LNCaP clone FGC (cell line): ENCODE results near the gene PLA2R1.

ENCODE experiments used
- DNase-seq: peaks from one replicate; pipeline ENCODE4 v3.0.0-alpha.2; 2011; ENCODE audit warnings: low read depth
- H3K4me3 ChIP-seq: 2 replicates; pipeline ENCODE4 v1.5.1; 2011; ENCODE audit warnings: mild to moderate bottlenecking, low read depth, low read length, control low read depth
- CTCF ChIP-seq: IDR thresholded peaks from 2 replicates; pipeline ENCODE4 v1.5.1; 2012; ENCODE audit warnings: mild to moderate bottlenecking; ENCODE audit not compliant: control insufficient read depth, insufficient read depth; ENCODE audit errors: extremely low read depth

PLA2R1 gene

GRCh38 chr2:160077912-160078810, 15.7 kb upstream of the PLA2R1 start:
- DNase-seq: peak; percentile 2
- no peak overlapping the region for H3K4me3 ChIP-seq
- TF ChIP-seq CTCF: no peak

GRCh38 chr2:160076914-160077313, 14.5 kb upstream of the PLA2R1 start:
- no peak for TF ChIP-seq CTCF
- H3K4me3 ChIP-seq: no peak overlapping the region
- no peak for DNase-seq

GRCh38 chr2:160076241-160076640, 13.8 kb upstream of the PLA2R1 start:
- DNase-seq: no peak
- no peak for TF ChIP-seq CTCF
- no peak overlapping the region for H3K4me3 ChIP-seq

- no peak overlapping the region for H3K4me3 ChIP-seq
- no peak for DNase-seq
- TF ChIP-seq CTCF: no peak
These were observed 12.8 kb upstream of the PLA2R1 start for GRCh38 chr2:160075171-160075570.

DNA sequence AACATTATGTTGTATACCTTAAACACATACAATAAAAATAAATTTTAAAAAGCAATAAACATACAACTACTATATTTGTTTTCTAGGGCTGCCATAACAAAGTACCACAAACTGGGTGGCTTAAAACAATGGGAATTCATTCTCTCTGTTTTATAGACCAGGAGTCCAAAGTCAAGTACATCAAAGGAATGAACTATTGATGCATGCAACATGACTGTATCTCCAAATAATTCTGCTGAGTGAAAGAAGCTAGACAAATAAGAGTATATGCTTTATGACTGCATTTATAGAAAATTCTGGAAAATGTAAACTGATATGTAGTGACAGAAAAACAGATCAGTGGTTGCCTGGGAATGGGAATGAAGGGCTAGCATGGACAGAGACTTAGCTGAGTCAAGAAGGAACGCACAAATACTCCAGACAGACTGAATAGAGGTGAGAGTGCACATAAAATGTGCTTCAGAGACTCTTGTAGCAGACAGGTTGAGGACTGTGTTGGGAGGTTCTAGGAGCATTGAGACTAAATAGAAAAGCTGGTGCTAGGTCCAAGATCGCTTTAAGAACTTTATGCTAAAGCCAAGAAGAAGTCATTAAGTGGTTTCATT, 11.0 kb upstream of the PLA2R1 start:
- no peak overlapping the region for H3K4me3 ChIP-seq
- TF ChIP-seq CTCF: no peak
- no peak for DNase-seq

DNA sequence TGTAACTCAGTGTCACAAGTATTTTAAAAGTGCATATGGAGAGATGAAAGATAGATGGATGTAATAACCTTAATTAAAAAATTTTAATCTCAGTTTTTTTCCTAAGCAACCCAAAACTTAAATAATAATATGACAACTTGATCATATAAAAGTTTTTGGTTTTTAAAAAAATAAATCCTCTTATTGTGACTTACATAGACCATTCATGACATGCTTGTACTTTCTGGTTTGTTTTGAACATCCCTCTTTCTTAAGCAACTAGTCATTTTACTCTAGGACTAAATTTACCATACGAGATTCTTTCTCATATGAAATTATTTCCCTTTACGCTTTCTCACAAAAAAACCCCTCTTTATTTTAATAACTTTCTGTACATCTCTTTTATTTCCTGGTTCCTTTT, 6.5 kb upstream of the PLA2R1 start:
- DNase-seq: no peak
- no peak for TF ChIP-seq CTCF
- no peak overlapping the region for H3K4me3 ChIP-seq
